ENCODE data around the gene AKR1B1.

AKR1B1 gene

DNA sequence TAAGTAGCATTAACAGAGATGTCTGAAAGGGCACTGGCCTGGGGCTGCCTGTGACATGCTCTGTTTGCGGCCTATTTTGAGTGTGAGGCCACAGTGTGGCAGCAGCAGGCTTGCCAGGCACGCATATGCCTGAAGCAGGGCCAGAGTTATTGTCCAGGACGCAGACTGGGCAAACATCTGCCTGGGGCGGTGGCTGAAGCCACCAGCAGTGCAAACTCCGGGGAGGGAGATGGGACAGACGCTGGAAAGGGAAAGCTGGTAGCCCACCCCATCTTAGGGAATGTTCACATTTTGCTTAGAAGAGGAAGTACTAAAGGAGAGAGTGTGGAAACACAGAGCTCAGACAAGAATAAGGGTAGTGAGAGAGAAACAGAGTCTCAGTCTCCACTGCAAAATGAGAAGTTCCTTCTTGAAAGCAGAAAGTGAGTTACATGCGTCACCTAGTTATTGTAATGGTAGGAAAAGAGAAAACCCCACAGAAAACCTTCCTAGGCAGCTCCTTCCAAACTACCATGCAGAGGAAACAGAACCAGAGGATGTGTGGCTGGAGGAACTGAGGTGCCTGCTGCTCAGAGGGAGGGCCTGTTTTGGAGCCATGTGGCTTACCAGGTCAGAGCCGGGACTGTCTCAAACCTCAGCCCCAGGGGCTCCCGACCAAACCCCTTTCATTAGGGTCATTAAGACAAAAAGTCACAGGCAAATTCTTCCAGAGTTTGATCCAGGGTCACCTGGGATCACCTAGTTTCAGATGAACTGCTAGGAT, 14.5 kb downstream of the AKR1B1 start:
- no peak for DNase-seq (ENCODE audit: low read depth)

DNA sequence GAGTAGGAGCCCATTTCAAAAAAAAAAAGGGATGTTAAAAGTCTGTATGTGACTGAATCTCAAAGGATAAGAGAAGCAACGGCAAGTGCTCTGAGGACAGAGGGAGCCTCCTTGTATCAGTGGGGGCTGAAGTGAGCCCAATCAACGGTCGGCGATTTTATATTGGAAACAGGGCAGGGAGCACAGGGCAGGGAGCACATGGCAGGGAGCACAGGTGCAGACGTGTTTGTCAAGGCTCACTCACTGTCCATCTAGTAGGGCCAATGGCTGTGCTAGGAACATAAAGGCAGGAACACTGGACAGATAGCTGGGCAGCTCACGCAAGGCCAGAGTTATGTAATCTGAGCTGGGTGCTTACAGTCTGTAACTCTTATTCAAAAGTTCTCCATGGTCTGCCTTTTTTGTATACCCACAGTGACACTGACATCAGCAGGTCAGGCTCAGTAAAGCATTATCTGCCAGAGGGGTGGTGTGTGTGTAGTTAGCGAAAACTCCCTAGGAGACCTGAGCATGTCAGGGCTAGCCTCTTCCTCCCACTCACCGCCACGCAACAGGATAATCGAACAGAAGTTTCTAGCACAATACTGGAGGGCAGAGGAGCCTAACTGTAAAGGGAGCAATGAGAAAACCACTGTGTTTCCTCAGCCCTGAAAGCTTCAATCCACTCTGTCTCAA, 15.4 kb downstream of the AKR1B1 start:
- no peak for DNase-seq (ENCODE audit: low read depth)

DNA sequence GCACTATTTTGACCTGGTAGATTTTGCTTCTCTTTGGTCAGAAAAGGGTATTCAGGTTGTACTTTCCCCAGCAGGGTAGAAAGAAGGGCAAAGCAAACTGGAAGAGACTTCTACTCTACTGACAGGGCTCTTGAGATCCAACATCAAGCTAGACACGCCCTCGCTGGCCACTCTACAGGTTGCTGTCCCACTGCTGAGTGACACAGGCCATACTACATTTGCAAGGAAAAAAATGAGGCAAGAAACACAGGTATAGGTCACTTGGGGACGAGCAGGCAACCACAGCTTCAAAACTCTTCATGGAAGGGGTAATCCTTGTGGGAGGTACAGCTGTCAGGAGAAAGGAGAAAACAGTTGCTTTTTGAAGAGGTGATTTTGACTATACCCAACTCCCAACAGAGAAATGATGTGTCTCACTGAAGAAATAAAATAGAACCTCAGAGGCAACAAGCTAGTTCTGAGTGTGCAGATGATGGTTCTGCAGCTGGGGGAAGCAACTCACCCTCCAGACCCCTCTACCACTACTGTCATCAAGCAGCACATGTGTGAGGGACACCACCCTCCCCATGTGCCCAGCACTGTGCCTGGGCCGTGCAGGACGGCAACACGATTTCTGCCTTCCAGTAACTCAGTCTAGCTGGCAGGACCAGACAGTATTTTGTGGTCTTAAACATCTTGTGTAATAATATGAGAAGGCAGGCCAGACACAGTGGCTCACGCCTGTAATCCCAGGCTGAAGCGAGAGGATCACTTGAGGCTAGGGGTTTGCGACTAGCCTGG, 16.3 kb downstream of the AKR1B1 start:
- DNase-seq (ENCODE audit: low read depth), result no peak

DNA sequence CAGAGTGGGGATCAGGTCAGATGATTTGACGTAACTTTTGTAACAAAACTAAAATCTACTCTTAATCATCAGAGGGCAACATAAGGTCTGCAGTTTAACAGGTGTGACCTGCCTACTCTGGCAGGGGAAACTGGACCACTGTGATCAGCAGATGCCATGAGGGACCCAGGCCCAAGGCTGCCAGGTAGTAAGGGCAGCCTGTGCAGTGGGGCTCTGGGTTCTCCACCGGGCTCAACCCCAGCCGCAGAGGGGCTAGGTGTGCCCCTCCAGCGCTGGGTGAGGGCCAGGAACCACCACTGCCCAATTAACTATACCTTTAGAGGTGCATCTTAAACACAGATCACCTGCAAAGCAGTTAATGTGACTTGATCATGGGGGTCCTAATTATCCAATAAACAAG, 17.6 kb downstream of the AKR1B1 start:
- no peak for DNase-seq (ENCODE audit: low read depth)

DNA sequence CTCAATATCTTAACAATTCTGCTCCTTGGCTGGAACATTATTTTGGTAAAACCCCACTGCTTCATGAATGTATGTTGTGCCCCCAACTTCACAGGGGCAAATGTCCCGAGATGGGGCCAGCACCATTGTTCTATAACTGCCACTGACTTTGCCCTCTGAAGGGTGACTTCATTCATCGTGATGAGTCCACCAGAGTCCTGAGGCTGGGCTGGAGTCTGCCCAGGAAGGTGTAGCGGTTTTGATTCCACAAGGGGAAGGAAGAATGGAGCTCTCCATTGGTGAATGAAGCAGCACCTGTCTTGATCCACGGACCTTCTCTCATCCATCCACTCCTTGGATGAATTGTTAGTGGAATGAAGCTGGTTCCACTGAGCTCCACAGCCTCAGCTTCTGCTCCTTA, 18.4 kb downstream of the AKR1B1 start:
- DNase-seq (ENCODE audit: low read depth), result no peak

DNA sequence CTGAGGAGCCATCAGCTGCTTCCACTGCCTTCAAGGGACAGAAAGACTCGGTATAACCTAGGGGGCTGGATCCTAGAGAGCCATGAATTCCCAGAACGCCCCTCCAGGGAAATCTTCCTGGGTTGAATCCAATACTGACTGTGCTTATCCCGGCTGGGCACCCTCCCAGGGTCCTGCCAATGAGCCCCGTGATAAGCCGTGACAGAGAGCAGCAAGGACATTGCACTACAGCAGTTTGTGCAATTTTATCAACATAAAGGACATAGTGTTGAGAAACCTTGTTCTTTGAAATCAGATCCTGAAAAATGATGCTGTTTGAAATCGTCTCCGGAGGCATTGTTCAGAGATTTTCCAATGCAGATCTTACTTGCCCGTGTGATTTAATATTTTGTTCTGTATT, 18.8 kb downstream of the AKR1B1 start:
- DNase-seq (ENCODE audit: low read depth), result no peak

DNA sequence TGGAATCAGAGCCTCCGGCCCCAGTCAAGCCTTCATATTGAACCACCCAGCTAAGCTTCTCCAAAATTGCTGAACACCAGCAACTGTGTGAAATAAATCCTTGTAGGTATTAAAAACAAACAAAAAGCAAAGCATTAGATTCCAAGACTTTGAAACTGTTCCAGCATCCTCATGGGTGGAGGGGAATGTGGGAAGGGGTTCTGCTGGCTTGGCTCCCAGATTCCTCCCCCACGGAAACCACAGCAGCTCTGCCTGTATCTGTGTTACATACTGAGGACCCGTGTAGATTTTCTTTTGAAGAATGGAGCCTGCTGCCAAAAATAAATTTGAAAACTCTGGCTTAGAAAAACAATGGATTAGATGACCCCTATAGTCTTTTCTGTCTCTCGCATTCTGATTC, 20.0 kb downstream of the AKR1B1 start:
- DNase-seq (ENCODE audit: low read depth), result no peak

DNA sequence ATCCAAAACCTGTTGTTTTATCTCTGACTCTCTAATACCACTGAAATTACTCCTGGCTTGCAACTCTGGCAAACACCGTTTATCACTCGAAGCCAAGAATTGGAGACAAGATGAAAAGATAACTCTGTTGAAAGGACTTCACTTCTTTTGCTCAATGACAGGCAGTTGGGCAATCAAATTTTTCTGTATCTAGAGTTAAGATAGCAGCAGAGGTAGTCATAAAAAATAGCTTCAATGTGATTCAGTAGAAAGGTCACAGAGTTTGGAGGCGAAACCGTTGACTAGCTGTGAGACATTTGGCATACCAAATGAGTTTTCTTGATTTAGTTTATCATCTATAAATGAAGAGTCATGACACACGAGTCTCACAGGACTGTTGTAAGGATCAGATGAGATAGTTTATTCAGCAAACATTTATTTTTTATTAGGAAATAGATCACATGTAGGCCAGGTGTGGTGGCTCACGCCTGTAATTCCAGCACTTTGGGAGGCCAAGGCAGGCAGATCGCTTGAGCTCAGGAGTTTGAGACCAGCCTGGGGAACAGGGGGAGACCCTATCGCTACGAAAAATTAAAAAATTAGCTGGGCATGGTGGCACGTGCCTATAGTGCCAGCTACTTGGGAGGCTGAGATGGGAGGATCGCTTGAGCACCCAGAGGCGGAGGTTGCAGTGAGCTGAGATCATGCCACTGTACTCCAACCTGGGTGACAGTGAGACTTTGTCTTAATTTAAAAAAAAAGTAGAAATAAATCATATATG, 23.6 kb downstream of the AKR1B1 start:
- DNase-seq (ENCODE audit: low read depth), result no peak

DNA sequence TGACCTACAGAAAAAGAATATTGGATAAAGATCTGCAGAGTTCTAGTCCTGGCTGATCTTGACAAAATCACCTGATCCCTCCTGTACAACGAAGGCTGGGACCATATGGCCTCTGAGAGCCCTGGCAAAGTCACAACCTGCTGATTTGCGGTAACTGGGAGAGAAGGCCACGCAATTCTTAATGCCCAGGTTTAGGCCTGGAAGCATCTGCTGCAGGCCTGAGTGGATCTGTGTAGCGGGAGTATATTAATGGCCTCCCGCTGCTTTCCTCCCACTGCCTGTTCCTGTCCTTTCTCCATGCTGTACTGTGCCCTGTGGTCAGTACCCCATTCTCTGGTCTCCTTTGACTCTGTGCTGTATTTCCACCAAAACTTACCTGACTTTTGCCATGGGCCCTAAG, 24.2 kb downstream of the AKR1B1 start:
- DNase-seq (ENCODE audit: low read depth), result no peak

DNA sequence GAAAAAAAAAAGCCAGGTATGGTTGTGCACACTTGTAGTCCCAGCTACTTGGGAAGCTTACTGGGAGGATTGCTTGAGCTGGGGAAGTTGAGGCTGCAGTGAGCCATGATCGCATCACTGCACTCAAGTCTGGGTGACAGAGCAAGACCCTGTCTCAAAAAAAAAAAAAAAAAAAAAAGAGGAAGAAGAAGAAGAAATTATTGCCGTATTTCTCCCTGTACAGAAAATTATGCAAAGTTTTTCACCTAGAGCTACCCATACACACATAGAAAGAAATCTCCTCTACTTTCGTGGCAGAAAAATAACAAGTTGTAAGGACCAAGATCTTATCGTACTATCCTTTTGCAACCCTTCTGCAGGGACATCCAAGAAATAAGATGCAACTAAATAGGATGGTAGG, 25.5 kb downstream of the AKR1B1 start:
- no peak for DNase-seq (ENCODE audit: low read depth)

DNA sequence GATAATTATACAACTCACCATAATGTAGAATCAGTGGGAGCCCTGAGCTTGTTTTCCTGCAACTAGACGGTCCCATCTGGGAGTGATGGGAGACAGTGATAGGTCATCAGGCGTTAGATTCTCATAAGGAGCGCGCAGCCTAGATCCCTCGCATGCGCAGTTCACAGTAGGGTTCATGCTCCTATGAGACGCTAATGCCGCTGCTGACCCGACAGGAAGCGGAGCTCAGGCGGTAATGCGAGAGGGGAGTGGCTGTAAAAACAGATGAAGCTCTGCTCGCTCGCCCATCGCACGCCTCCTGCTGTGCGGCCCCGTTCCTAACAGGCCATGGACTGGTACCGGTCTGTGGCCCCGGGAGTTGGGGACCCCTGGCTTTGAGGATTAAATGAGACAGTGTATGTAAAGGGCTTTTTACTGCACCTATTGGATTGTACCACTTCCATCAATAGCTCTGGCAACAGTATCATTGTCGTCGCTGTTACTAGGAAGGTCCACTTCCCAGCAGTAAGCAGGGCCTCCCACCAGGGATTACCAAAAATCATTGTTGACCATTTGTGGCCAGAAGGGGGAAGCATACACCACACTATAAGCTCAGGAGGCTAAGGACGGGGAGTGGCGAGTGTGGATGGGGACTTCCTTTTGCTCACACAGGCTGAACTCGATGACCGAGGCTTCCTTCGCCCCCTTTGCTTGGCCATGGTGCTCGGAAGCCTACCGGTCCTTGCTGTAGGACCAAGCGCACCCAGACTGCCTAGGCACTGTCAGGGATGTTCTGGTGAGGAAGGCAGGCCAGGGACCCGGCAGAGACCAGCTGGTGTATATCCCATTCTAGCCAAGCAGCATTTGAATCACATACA, 26.4 kb downstream of the AKR1B1 start:
- DNase-seq (ENCODE audit: low read depth), result peak; percentile 67

DNA sequence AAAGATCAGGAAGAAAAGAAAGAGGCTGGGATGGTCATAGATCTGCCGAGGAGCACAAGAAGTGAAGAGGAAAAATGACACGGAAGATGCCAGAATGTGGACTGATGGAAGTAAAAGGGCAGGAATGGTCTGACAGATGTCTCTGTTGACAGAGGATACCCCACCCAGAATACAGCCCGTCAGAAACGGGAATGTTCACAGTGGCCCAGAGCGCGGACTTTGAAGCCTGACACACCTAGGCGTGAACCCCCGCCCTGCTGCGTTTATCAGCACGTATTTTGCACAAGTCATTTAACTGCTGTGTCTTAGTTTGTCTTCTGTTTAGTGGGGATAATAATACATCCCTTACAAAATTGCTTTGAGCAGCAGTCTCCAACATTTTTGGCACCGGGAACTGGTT, 27.1 kb downstream of the AKR1B1 start:
- no peak for DNase-seq (ENCODE audit: low read depth)

DNA sequence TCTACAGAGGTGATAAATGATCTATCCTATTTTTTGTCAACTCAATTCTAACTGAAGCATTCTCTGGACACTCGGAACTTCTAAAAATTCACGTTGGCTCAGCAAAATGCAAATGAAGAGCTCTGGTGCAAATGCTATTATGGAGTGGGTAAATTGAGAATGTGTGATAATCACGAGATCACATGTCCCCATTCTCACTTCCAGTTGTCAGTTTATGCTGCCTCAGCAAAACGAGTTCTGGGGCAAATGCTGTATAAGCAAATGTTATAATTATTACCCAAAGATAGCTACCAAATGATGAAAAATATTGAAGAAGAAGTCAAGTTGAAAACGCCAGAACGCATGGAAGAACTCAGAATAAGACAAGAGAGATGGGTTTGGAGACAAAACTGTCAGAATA, 29.4 kb downstream of the AKR1B1 start:
- DNase-seq (ENCODE audit: low read depth), result no peak

DNA sequence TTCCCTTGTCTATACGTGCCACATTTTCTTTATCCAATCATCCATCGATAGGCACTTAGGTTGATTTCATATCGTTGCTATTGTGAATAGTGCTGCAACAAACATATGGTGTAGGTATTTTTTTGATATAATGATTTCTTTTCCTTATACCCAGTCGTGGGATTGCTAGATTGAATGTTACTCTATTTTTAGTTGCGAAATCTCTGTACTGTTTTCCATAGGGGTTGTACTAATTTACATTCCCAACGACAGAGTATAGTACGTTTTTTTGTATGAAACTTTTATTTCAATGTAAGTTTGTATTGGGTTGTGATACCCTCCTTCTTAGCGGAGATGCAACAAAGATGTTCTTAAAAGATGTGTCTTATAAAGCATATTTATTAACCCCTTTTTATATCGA, 30.0 kb downstream of the AKR1B1 start:
- no peak for DNase-seq (ENCODE audit: low read depth)

DNA sequence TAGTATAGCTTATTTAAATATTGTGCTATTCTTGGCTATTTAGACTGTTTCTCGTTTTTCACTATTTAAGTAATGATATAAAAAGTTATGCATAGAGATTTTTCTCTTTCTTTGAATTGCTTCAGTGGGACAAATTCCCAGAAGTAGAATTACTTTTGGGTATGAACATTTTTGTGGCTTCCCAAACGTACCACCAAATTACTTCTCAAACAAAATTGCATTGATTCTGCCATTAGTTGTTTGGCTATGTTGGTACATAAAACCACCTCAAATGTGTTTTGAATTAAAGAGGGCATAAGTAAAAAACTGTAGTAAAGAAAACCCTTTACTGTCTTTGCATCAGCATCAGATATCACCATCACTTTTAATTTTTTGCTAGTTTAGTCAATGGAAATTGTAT, 31.0 kb downstream of the AKR1B1 start:
- DNase-seq (ENCODE audit: low read depth), result no peak

DNA sequence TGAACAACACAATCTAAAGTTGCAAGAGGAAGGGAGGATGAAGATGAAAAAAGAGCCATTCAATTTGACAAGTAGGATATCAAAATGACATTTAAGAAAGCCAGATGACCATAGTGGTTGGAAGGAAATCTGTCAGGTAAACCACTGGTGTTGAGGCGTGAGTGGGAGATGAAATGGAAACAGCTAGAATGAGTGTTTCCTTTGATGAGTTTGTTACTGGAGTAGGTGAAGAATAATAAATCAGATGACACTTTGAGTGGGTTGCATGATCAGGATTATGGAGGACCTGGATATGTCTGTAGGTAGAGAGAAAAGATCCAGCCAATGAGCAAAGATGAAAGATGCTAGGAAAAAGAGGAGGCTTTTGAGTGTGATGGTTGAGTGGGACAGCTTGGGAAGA, 33.1 kb downstream of the AKR1B1 start:
- no peak for DNase-seq (ENCODE audit: low read depth)

DNA sequence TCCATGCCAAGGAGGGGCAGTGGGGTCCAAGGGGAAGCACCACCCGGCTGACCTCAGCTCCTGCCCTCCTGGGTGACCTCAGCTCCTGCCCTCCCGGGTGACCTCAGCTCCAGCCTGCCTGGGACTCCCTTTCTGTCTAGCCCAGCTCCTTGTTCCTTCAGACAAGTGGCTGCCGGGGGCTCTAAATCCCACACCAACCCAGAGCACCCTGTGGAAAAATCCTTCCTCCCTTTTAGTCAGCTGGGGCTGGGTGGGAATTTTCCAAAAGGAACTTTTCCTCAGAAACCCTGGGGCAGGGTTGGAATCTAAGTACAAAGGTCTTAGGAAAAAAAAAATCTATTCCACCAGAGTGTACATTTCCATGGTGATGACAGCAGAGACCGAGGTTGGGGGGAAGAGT, 36.3 kb downstream of the AKR1B1 start:
- no peak for DNase-seq (ENCODE audit: low read depth)

DNA sequence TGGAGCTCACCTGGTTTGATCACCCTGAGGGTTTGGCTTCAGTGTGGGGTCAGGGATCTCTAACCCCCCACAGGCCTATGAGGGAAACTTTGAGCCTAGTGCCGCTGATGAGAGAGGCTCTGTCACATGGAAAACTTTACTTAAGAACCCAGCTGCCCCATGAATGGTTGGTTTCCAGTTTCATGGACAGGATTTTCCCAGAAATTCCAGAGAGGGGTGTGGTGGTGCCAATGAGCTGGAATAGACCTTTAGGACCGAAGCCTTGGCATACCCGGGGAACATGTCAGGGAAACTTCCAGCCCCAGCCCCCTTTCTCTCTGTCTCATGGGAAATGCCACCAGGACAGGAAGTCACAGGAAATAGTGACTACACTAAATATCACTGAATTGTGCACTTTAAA, 36.9 kb downstream of the AKR1B1 start:
- DNase-seq (ENCODE audit: low read depth), result no peak

DNA sequence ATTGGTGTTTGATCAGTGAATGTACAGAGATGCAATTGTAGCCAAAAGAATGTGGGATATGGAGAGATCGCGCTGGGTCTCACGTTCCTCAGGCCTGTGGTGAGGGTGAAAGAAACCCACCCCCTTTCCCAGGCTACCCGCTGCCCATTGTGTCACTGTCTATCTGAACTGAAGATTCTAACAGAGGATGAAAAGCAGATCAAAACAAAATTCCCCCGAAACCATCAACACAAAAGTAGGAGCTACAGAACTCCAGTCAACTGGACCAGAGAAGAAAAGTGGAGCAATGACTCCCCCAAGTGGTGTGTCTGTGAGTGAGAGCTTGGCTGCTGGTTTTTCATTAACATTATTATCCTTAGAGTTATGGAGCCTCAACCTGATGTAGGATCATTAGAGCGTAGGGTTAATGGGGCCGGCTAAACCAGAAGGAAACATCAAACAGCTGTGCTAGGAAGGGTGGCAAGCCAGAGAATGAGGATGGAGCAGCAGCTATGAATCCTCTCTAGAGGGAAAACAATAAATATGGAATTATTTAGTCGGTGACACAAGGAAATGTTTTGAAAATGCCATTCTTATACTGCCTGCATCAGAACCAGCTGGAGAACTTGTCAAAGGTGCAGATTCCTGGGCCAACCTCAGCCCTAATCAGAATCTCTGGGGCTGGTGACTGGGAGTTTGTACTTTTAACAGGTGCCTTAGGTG, 38.3 kb downstream of the AKR1B1 start:
- no peak for DNase-seq (ENCODE audit: low read depth)

DNA sequence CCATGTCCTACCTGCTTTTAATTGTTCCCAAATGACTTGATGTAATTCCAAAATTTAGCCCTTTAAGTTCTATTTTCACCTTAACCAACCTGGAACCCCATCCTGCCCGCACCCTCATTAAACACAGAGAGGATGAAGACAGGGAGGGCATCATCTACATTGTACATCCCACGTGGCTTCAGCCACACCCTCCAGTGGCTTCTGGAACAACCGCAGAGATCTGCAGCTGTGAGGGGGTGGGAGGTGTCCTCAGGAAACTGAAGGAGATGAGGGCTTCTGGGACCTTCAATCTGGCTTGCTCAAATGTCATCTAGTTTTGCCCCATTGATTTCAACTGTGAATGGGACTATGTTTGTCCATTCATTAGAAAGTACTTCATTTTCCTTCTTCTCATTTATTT, 39.0 kb downstream of the AKR1B1 start:
- no peak for DNase-seq (ENCODE audit: low read depth)

DNA sequence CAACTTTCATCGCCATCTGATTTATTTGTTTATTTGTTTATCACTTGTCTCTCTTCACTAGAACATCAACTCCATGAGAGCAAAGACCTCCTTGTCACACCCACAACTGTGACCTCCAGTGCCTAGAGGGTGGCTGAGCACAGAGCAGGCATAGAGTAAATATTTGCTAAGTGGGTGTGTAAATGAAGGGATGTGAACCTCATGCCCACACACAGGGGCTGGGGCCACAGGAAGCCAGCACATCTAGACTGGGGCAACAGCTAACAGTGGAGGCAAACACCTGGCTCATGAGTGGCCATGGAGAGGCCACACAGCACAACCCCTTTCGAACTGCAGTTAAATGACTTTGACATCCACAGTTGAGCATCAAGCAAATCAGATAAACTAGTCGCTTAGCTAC, 39.8 kb downstream of the AKR1B1 start:
- no peak for DNase-seq (ENCODE audit: low read depth)
